ENCODE results near the gene ADAMTS18. TPM values are rescaled to one million over a fixed set of nuclear protein-coding genes. Genes with fewer than 3 reads are reported as not detected.
A peak's percentile ranks its signal among the peaks of the same experiment; 100 is the strongest.

Gene ADAMTS18
- total and polyA plus RNA-seq, 2 donors (not counting 3 experiments of a cell fraction or from before 2014, with no cell fraction given) = 18.4 to 27.5 TPM

- Histone ChIP-seq H3K9me1 (replicated peaks; ENCODE audit: control insufficient read depth, extremely low read depth, insufficient read depth, low read length) (no peaks in the 10 kb centered on the region), H2AFZ (ENCODE audit: low read depth, low read length) (no peak overlapping the region), H3K27me3 (ENCODE audit: control insufficient read depth in 2 of 2, insufficient read depth in 2 of 2, low read length in 2 of 2) (no peaks in the 10 kb centered on the region), H3K27ac (ENCODE audit: insufficient read depth, low read depth, low read length) (peak overlapping the region; percentile 8), H3K36me3 (ENCODE audit: control insufficient read depth in 2 of 2, extremely low read depth in 1 of 2, insufficient read depth in 2 of 2, low read length in 2 of 2) (no peaks in the 10 kb centered on the region), H3K4me1 (ENCODE audit: control insufficient read depth, extremely low read depth, insufficient read depth, low read length) (peaks cover 26% of the 10 kb centered on the region), H3K9ac (replicated peaks; ENCODE audit: extremely low read depth, insufficient read depth, low read length) (no peak overlapping the region), H3K9me3 (replicated peaks; ENCODE audit: control insufficient read depth, insufficient read depth, low read length) (no peaks in the 10 kb centered on the region), H3K79me2 (ENCODE audit: control insufficient read depth, insufficient read depth, low read length) (peaks cover 11% of the 10 kb centered on the region), H4K20me1 (replicated peaks; ENCODE audit: control insufficient read depth, extremely low read depth, insufficient read depth, low read length) (no peaks in the 10 kb centered on the region), H3K4me3 (replicated peaks in 1 of 3; ENCODE audit: insufficient read depth in 1 of 3, low read depth in 1 of 3, low read length in 3 of 3) (no peak overlapping the region), H3K4me2 (ENCODE audit: insufficient read depth, low read length) (peak overlapping the region; percentile 38)
- CTCF ChIA-PET = no interaction called here
- DNase-seq (ENCODE audit: low read depth, low spot score) (peak; percentile 49), FAIRE-seq (no peak)
- BruUV-seq (replicated peaks) = no TSS peak
- dilution Hi-C loops (cut with MboI; ENCODE audit: extremely low pct_ligation_motif_present, low sequenced_read_pairs) (no loop called here), intact Hi-C loops (cut with micrococcal nuclease) (loop anchor here (2.0 kb wide), 1 partner anchor 104 kb away; no protein-coding TSS in a partner anchor)
- POLR2A ChIA-PET = no interaction called here
- TF ChIP-seq MAX (IDR thresholded peaks at IDR 0.05; ENCODE audit: insufficient read depth, insufficient read length) = no peak
- no peak for TF ChIP-seq GATA2 (IDR thresholded peaks at IDR 0.05; ENCODE audit: insufficient read depth, insufficient read length, low read depth, low read length)
- TF ChIP-seq JUN (IDR thresholded peaks at IDR 0.05; ENCODE audit: borderline replicate concordance, insufficient read depth, insufficient read length, low read depth) = no peak
- TF ChIP-seq MYC (IDR thresholded peaks at IDR 0.05; ENCODE audit: low read depth, low read length) = no peak
Measured at GRCh38 chr16:77402672-77403071, 32.2 kb downstream of the ADAMTS18 start.

- Histone ChIP-seq H4K20me1 (replicated peaks; ENCODE audit: control insufficient read depth, extremely low read depth, insufficient read depth, low read length) (no peaks in the 10 kb centered on the region), H3K27me3 (ENCODE audit: control insufficient read depth in 2 of 2, insufficient read depth in 2 of 2, low read length in 2 of 2) (no peaks in the 10 kb centered on the region), H3K9me3 (replicated peaks; ENCODE audit: control insufficient read depth, insufficient read depth, low read length) (no peaks in the 10 kb centered on the region), H3K9me1 (replicated peaks; ENCODE audit: control insufficient read depth, extremely low read depth, insufficient read depth, low read length) (no peaks in the 10 kb centered on the region), H3K36me3 (ENCODE audit: control insufficient read depth in 2 of 2, extremely low read depth in 1 of 2, insufficient read depth in 2 of 2, low read length in 2 of 2) (no peaks in the 10 kb centered on the region), H3K9ac (replicated peaks; ENCODE audit: extremely low read depth, insufficient read depth, low read length) (no peak overlapping the region), H3K4me3 (replicated peaks in 1 of 3; ENCODE audit: insufficient read depth in 1 of 3, low read depth in 1 of 3, low read length in 3 of 3) (no peak overlapping the region), H2AFZ (ENCODE audit: low read depth, low read length) (peak overlapping the region; percentile 58), H3K27ac (ENCODE audit: insufficient read depth, low read depth, low read length) (no peak overlapping the region), H3K79me2 (ENCODE audit: control insufficient read depth, insufficient read depth, low read length) (peaks cover 8% of the 10 kb centered on the region), H3K4me2 (ENCODE audit: insufficient read depth, low read length) (no peak overlapping the region), H3K4me1 (ENCODE audit: control insufficient read depth, extremely low read depth, insufficient read depth, low read length) (peaks cover 26% of the 10 kb centered on the region)
- ChIA-PET CTCF (no interaction called here), POLR2A (no interaction called here)
- FAIRE-seq (peak; percentile 48), DNase-seq (ENCODE audit: low read depth, low spot score) (peak; percentile 63)
- dilution Hi-C loops (cut with MboI; ENCODE audit: extremely low pct_ligation_motif_present, low sequenced_read_pairs) (no loop called here), intact Hi-C loops (cut with micrococcal nuclease) (loop anchor here (2.0 kb wide), 1 partner anchor 103 kb away; no protein-coding TSS in a partner anchor)
- TF ChIP-seq MYC (IDR thresholded peaks at IDR 0.05; ENCODE audit: low read depth, low read length) (no peak), JUN (IDR thresholded peaks at IDR 0.05; ENCODE audit: borderline replicate concordance, insufficient read depth, insufficient read length, low read depth) (no peak), GATA2 (IDR thresholded peaks at IDR 0.05; ENCODE audit: insufficient read depth, insufficient read length, low read depth, low read length) (no peak), FOS (IDR thresholded peaks at IDR 0.05; ENCODE audit: borderline replicate concordance, insufficient read depth, low read length) (no peak), MAX (IDR thresholded peaks at IDR 0.05; ENCODE audit: insufficient read depth, insufficient read length) (no peak), CTCF (IDR thresholded peaks at IDR 0.05; ENCODE audit: extremely low read depth in 1 of 2, insufficient read depth in 1 of 2, low read depth in 1 of 2, low read length in 2 of 2) (no peak), POLR2A (IDR thresholded peaks at IDR 0.05; ENCODE audit: low read depth, low read length) (no peak), POLR2AphosphoS5 (IDR thresholded peaks at IDR 0.05; ENCODE audit: insufficient read depth, low read depth, low read length) (no peak), EZH2 (IDR thresholded peaks at IDR 0.05; ENCODE audit: borderline replicate concordance, low read depth, low read length, severe bottlenecking) (no peak)
- BruUV-seq (replicated peaks) = no TSS peak
Measured at GRCh38 chr16:77402118-77402517, 32.7 kb downstream of the ADAMTS18 start.
